ENCODE results near the gene TFAP2A.

- TF ChIP-seq CTCF (optimal IDR thresholded peaks at IDR 0.05 in 1 of 3, IDR thresholded peaks at IDR 0.05 in 1 of 3, conservative IDR thresholded peaks at IDR 0.05 in 1 of 3; ENCODE audit: extremely low read depth in 1 of 3, insufficient read depth in 2 of 3, low read length in 3 of 3) (no peak), EZH2 (IDR thresholded peaks at IDR 0.05; ENCODE audit: low read length) (no peak)
These were observed 32.6 kb downstream of the TFAP2A start for GRCh38 chr6:10382322-10382721.
